K562 (cell line): ENCODE measurements around the gene CSTB. TPM values are rescaled to one million over a fixed set of nuclear protein-coding genes. Genes with fewer than 3 reads are reported as not detected.

Experiments used
- ATAC-seq: fragments of 200-7000 bp; cut with Tn5 transposase; 3 replicates; pipeline ENCODE4 v1.9.1; 2020; ENCODE audit warnings: moderate library complexity
- BruUV-seq: library from RNA; stranded (reverse); fragments of 400-500 nt; replicated peaks from 2 replicates; lab custom pipeline; 2021; lab: Mats Ljungman, UMichigan
- CTCF ChIA-PET: fragments of 300-600 bp; formaldehyde crosslinking; extraction: SDS; loops from one replicate; lab custom pipeline; 2021; ENCODE audit warnings: low intra/inter-chr PET ratio; lab: Yijun Ruan, JAX
- POLR2A ChIA-PET: fragments of 300-600, 350-650 bp; sonication (Branson Sonifier 250); formaldehyde crosslinking; extraction: SDS; loops from one replicate; lab custom pipeline; 2021; ENCODE audit warnings: antibody characterized with exemption, inconsistent platforms; lab: Yijun Ruan, JAX
- DNase-seq, 4 experiments: peaks; one replicate each; pipeline versions ENCODE4 v3.0.0 to v3.0.0-alpha.2; 2011 to 2018; ENCODE audit warnings: low spot score in 3 of 4, mixed read lengths in 3 of 4; ENCODE audit errors: extremely low read depth in 1 of 4
- FAIRE-seq: peaks from 2 replicates; lab custom pipeline; 2011; peaks lifted over from hg19 to GRCh38; lab: Jason Lieb, UNC
- H2AFZ ChIP-seq: 2 replicates; pipeline ENCODE4 v1.6.0; 2011; ENCODE audit warnings: low read depth, low read length, control low read depth, inconsistent platforms
- H3K27ac ChIP-seq: fragments of 200-600 bp; 3 replicates; pipeline ENCODE4 v1.8.0; 2011; ENCODE audit warnings: low read depth, mild to moderate bottlenecking, control low read depth, inconsistent platforms, low read length, moderate library complexity, mixed read lengths; ENCODE audit errors: extremely low read depth
- H3K27me3 ChIP-seq, 2 experiments: fragments of 300-600 bp in 1 of 2; 2 replicates in 1 of 2; 3 replicates in 1 of 2; pipeline versions ENCODE4 v1.6.0 to v1.8.0; 2011; ENCODE audit warnings: inconsistent platforms in 2 of 2, low read length in 2 of 2, mild to moderate bottlenecking in 1 of 2, mixed read lengths in 1 of 2, moderate library complexity in 1 of 2; ENCODE audit not compliant: control insufficient read depth in 2 of 2, insufficient read depth in 2 of 2
- H3K36me3 ChIP-seq: fragments of 300-600 bp; 3 replicates; pipeline ENCODE4 v1.8.0; 2011; ENCODE audit warnings: mild to moderate bottlenecking, low read length, inconsistent platforms; ENCODE audit not compliant: control insufficient read depth, insufficient read depth
- H3K4me1 ChIP-seq, 2 experiments: fragments of 200-600 bp in 1 of 2; replicated peaks in 1 of 2; 2 replicates in 1 of 2; 3 replicates in 1 of 2; pipeline versions ENCODE4 v1.5.1 to v1.8.0; 2011; ENCODE audit warnings: inconsistent platforms in 2 of 2, low read length in 2 of 2, mild to moderate bottlenecking in 1 of 2, mixed read lengths in 1 of 2, moderate library complexity in 1 of 2; ENCODE audit not compliant: control insufficient read depth in 2 of 2, insufficient read depth in 2 of 2
- H3K4me2 ChIP-seq: 2 replicates; pipeline ENCODE4 v1.6.1; 2011; ENCODE audit warnings: low read length, control low read depth, inconsistent platforms, mixed read lengths; ENCODE audit not compliant: insufficient read depth
- H3K4me3 ChIP-seq: fragments of 200-600 bp; sonication (generic), shearing (Covaris generic); 2 replicates; pipeline ENCODE4 v1.5.1; 2016; ENCODE audit warnings: control low read depth, inconsistent platforms
- H3K79me2 ChIP-seq: fragments of 200-600 bp; 3 replicates; pipeline ENCODE4 v1.8.0; 2011; ENCODE audit warnings: low read length, inconsistent platforms; ENCODE audit not compliant: control insufficient read depth, insufficient read depth
- H3K9ac ChIP-seq, 2 experiments: 2 replicates each; pipeline versions ENCODE4 v1.6.0 to v1.6.1; 2011; ENCODE audit warnings: low read depth in 2 of 2, low read length in 2 of 2, control low read depth in 1 of 2, inconsistent platforms in 1 of 2, mild to moderate bottlenecking in 1 of 2, mixed read lengths in 1 of 2; ENCODE audit not compliant: insufficient read depth in 1 of 2
- H3K9me1 ChIP-seq: one replicate; pipeline ENCODE4 v1.6.0; 2011; ENCODE audit warnings: inconsistent platforms, mild to moderate bottlenecking, low read length, moderate library complexity; ENCODE audit not compliant: control insufficient read depth, insufficient read depth
- H3K9me3 ChIP-seq: replicated peaks from 2 replicates; pipeline ENCODE4 v1.5.1; 2011; ENCODE audit warnings: low read depth, low read length, inconsistent platforms; ENCODE audit not compliant: control insufficient read depth, insufficient read depth
- H4K20me1 ChIP-seq: replicated peaks from 2 replicates; pipeline ENCODE4 v1.6.1; 2011; ENCODE audit warnings: low read length, inconsistent platforms, mixed read lengths; ENCODE audit not compliant: control insufficient read depth, insufficient read depth
- CUX1 ChIP-seq: fragments of 200-800 bp; sonication (Bioruptor generic); IDR thresholded peaks from 2 replicates; pipeline ENCODE4 v1.6.1; 2016; ENCODE audit warnings: missing genetic modification characterization, missing compliant biosample characterization
- PATZ1 ChIP-seq: fragments of 250-450 bp; sonication (Bioruptor Pico); IDR thresholded peaks from 2 replicates; pipeline ENCODE4 v1.5.0; 2020; ENCODE audit warnings: mild to moderate bottlenecking, borderline replicate concordance
- POLR2G ChIP-seq: fragments of 200-400 bp; formaldehyde crosslinking; IDR thresholded peaks from 2 replicates; pipeline ENCODE4 v1.6.1; 2017; ENCODE audit warnings: low read depth, mild to moderate bottlenecking, antibody characterized with exemption, low read length, moderate library complexity
- RBFOX2 ChIP-seq: fragments of 200-400 bp; formaldehyde crosslinking; IDR thresholded peaks from 2 replicates; pipeline ENCODE4 v1.6.1; 2017; ENCODE audit warnings: low read depth, mild to moderate bottlenecking, low read length, moderate library complexity
- WGBS: fragments of 100-300 bp; shearing (Covaris generic); methylation state at CpG from one replicate; pipeline ENCODE4 v1.1.6; 2016; ENCODE audit warnings: low coverage, mixed read lengths; ENCODE audit not compliant: insufficient coverage; ENCODE audit errors: missing lambda C conversion rate; 5-methylcytosine and 5-hydroxymethylcytosine counted together
- in situ Hi-C: fragments of 300-500 bp; cut with MboI; formaldehyde crosslinking; loops from 4 replicates; pipeline ENCODE4 v1.15.0; 2018; ENCODE audit warnings: inconsistent platforms, mixed read lengths
- intact Hi-C: fragments of 100-400 bp; cut with micrococcal nuclease; formaldehyde crosslinking; loops from 2 replicates; pipeline ENCODE4 v1.14.2; 2022
- polyA plus RNA-seq, 8 experiments: library from polyadenylated mRNA; depleted of rRNA in 4 of 8; stranded (reverse) in 5 of 8; unstranded in 3 of 8; fragments of >200 nt; fragmentation: Nextera tagmentation in 2 of 8; fragmentation: Illumina TruSeq in 1 of 8; extraction: Ambion mirVana in 2 of 8; extraction: Trizol in 1 of 8; gene quantifications; 2 replicates each; pipeline versions ENCODE4 v1.2.1 to v1.2.3, GENCODE V29; 2011 to 2014; ENCODE audit warnings: inconsistent platforms in 1 of 8, missing spikeins in 1 of 8
- total RNA-seq, 7 experiments: library from RNA; depleted of rRNA in 6 of 7; stranded (reverse); fragments of >200 nt in 6 of 7; fragmentation: Illumina TruSeq in 2 of 7; extraction: Trizol in 2 of 7; gene quantifications; 2 replicates each; pipeline versions ENCODE4 v1.2.1 to v1.2.3, GENCODE V29; 2011 to 2021; ENCODE audit warnings: low replicate concordance in 1 of 7

Gene CSTB
- total and polyA plus RNA-seq, 9 of the 15 experiments (the other 6 are each of a cell fraction or from before 2014, with no cell fraction given): 12.4 to 65.0 (median 31.7) TPM

- no peak for TF ChIP-seq CUX1 (CRISPR knock-in tag)
- TF ChIP-seq, all 486 proteins: peak for 0
Observed at GRCh38 chr21:43800566-43800965, 24.5 kb upstream of the CSTB start (continued).

- intact Hi-C loops: no loop called here
- H3K36me3 ChIP-seq: peaks cover 97% of the 10 kb centered on the region
- peaks cover 13% of the 10 kb centered on the region; the same call in 1 of the 3 replicates for H3K79me2 ChIP-seq
- no peak overlapping the region for H3K27ac ChIP-seq
- 99% methylated on average over 17 of the region's 17 CpGs for WGBS
- no peak overlapping the region for H3K9ac ChIP-seq
- no peaks in the 10 kb centered on the region for H3K9me1 ChIP-seq
- no peak for FAIRE-seq
- POLR2A ChIA-PET: interaction anchor here (1.4 kb wide), 1 partner anchor 10 kb away, joined by 5 read pairs; no protein-coding TSS in a partner anchor
- no peaks in the 10 kb centered on the region for H3K9me3 ChIP-seq
- BruUV-seq: no TSS peak
- H3K4me2 ChIP-seq: no peak overlapping the region
- H3K27me3 ChIP-seq: no peaks in the 10 kb centered on the region
- no peak overlapping the region for H3K4me3 ChIP-seq
- CTCF ChIA-PET: no interaction called here
- H3K4me1 ChIP-seq: peaks cover under 1 to 33% of the 10 kb centered on the region in 2 experiments; a peak in 3 of 5 replicates
- H2AFZ ChIP-seq: no peak overlapping the region
- TF ChIP-seq RBFOX2 (peak; percentile 52), PATZ1 (CRISPR knock-in tag) (no peak), POLR2G (0 out of 2 replicates have a peak, but pooled peaks have one; percentile 23)
- TF ChIP-seq, all 486 proteins: peak for 2
- ATAC-seq (no peak), DNase-seq (no peak)
- peaks cover under 1% of the 10 kb centered on the region; the same call in 1 of the 2 replicates for H4K20me1 ChIP-seq
- in situ Hi-C loops: no loop called here
Observed at GRCh38 chr21:43800124-43800523, 24.0 kb upstream of the CSTB start.
